ENCODE results near the gene PRKCB. TPM values are rescaled to one million over a fixed set of nuclear protein-coding genes. Genes with fewer than 3 reads are reported as not detected.
"Not testable (repeated sequence)": the region's sequence is repeated elsewhere in the genome, so short reads cannot be mapped to it uniquely, and the experiment has no call there.

PRKCB gene
- polyA plus RNA-seq, 3 donors = 3.9 to 4.7 (median 4.3) TPM

DNA sequence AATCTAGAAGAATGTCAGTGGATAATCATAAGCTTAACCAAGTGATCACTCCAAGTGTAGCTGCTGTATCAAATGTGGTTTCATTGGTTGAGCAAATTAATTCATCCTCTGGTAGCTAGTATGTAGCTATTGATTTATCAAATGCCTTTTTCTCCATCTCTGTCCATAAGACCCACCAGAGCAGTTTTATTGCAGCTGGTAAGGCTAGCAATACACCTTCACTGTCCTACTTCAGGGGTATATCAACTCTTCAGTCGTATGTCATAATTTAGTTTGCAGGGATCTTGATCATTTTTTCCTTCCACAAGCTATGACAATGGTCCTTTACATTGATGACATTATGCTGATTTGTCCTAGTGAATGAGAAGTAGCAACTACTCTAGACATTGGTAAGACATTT lies 158.8 kb downstream of the PRKCB start:
- DNase-seq (ENCODE audit: low read depth in 3 of 3, low spot score in 2 of 3) = no peak

DNA sequence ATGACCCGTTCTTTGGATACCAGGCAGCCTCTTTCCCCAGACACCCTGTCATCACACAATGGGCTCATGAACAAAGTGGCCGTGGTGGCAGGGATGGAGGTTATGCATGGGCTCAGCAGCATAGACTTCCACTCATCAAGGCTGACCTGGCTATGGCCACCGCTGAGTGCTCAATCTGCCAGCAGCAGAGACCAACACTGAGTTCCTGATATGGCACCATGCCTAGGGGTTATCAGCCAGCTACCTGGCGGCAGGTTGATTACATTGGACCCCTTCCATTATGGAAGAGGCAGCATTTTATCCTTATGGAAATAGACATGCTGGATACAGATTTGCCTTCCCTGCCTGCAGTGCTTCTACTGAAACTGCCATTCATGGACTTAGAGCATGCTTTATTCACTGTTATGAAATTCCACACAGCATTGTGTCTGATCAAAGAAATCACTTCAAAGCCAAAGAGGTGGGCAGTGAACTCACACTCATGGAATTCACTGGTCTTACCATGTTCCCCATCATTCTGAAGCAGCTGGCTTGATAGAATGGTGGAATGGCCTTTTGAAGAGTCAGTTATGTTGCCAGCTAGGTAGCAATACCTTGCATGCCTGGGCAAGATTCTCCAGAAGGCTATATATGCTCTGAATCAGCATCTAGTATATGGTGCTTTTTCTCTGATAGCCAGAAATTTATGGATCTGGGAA lies 160.6 kb downstream of the PRKCB start:
- DNase-seq (ENCODE audit: low read depth in 3 of 3, low spot score in 2 of 3) = no peak

DNA sequence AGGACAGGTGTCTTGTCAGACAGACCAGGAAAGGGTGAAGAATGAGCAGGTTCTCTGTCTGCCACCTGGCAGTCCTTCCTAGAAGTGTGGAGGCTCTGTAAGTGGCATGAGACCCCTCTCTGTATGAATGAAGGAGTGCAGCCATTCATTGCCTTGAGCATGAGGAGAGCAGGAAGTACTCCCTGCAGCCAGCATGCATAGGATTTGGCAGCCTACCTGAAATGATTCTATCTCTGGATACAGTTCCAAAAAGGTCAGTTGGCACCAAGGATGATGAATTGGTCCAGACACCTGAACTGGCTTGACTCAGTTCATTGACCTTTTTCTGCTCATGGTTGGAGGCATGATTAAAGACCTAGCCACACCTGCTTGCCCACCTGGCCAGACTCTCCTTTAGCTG lies 163.0 kb downstream of the PRKCB start:
- no peak for DNase-seq (ENCODE audit: low read depth in 3 of 3, low spot score in 2 of 3)

DNA sequence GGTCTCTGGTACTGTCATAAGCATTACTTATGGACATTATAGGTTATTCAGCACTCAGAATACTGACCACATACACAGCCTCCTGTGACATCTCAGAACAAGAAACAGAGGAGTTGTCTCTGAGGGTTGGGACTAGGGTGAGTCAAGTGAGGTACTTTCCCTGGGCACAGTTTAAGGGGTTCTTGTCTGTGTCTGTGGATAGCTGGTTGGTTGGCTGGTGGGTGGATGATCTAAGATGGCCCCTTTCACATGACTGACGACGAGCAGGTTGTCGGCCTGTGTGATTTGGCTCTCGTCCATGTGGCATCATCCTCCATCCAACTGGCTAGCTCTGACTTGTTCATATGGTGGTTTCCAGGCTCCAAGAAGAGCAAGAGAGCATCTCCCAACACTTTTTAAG lies 163.9 kb downstream of the PRKCB start:
- DNase-seq (ENCODE audit: low read depth in 3 of 3, low spot score in 2 of 3) = no peak

DNA sequence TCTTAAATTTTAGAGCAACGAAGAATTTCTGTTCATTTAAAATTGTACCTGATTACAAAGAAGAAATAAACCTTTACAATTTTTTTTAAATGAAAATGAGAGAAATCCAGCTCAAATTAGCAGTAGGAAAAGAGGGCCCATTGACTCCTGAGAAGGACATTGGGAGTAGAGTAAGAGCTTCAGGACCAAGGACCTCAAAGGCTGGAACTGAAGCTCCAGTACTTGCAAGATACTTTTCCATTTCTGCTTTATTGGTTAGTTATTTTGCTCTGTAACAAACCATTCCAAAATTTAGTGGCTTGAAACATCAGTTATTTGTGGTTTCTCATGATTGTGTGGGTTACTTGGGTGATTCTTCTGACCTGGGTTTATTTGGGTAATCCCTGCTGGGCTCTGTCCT lies 165.9 kb downstream of the PRKCB start:
- no peak for DNase-seq (ENCODE audit: low read depth in 3 of 3, low spot score in 2 of 3)

DNA sequence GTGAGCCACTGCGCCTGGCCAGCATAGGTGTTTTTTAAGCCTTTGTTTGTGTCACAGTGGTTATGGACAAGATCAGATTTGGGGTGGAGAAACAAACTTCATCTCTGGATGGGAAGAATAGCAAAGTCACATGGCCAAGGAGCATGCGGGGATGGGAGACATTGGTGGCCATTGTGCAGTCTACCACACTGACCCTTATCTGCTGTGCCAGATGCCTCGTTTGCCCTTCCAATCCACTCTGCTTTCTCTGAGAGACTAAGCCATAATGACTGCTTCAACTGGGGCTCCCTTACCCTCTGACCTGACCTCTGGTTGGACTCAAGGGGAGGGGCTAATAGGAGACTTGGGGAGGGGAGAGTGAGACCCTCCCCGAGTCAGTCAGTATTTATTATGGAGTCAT lies 166.8 kb downstream of the PRKCB start:
- no peak for DNase-seq (ENCODE audit: low read depth in 3 of 3, low spot score in 2 of 3)

DNA sequence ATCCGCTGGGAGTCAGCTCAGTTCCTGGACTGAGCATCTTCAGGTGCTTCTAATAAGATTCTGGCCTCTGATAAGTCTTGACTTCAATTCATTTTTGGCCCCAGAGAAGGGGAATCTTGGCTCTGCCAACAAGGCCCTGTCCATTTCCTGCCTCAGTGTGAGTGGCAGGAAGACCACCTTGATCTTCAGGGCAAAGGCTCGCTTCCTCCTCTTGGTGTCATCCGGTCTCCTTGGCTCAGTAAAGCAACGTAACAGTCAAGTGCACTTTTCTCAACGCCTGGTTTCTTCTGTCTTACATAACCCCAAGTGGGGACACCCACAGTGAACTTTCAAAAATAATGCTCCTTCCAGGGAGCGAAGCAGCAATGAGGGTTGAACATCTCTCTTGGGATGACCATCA lies 169.8 kb downstream of the PRKCB start:
- DNase-seq (ENCODE audit: low read depth in 3 of 3, low spot score in 2 of 3) = no peak

DNA sequence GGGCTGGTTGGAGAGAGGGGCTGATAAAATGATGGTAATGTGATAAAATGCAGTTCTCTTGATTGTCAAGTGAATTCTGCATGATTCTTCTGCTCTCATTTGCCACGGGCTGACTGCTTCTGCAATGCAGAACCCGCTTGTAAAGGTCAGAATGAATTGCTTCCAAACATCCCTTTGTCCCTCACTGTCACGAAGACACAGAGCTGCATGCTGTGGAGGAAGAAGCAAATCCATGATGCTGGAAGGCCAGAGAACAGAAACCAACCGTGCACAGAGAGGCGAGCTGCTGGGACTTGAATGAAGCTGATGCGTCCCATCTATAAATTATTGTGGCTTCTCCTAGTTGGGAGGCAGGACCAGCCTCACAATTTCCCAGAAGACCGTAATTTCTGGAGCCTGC lies 171.6 kb downstream of the PRKCB start:
- DNase-seq (ENCODE audit: low read depth in 3 of 3, low spot score in 2 of 3) = no peak

DNA sequence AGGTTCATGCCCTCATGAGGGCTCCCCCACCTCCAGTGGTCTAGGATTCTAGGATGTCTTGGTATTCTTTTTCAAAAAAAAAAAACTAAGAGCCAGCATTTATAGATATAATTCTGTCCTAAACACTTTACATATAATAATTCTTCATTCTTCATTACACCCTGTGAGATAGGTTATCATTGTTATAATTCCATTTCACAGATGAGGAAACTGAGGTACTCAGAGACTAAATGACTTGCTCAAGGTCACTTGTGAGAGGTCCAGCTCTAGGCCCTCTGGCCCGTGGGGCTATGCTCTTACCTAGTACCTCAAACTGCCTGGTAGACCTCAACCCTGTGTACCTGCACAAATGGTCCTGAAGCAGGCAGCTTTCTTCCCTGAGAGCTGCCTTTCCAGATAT lies 172.2 kb downstream of the PRKCB start:
- no peak for DNase-seq (ENCODE audit: low read depth in 3 of 3, low spot score in 2 of 3)

DNA sequence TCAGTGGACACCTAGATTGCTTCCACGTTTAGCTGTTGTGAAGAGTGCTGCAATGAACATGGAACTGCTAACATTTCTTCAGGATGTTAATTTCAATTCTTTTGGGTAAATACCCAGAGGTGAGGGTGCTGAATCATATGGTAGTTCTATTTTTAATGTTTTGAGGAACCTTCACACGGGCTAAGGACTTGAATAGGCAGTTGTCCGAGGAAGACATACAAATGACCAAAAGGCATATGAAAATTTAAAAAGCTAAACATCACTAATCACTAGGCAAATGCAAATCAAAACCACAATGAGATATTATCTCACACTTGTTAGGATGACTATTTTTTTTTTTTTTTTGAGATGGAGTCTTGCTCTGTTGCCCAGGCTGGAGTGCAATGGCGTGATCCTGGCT lies 173.3 kb downstream of the PRKCB start:
- DNase-seq (ENCODE audit: low read depth in 3 of 3, low spot score in 2 of 3) = no peak

DNA sequence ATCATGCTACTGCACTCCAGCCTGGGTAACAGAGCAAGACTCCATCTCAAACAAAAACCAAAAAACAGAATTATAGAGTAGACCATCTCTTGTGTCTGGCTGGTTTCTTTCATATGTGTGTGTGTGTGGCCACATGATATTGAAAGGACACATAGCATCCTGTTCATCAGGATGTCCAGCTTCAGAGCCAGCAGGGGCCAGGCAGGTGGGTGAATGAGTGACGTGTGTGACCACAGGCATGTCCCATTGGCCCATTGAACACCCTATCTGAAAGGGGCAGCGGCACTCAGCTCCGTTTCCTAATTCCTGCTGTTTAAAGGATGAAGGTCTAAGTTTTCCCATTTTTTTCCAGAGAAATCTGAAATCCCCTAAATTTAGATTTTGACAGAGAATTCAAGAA lies 174.2 kb downstream of the PRKCB start:
- DNase-seq (ENCODE audit: low read depth in 3 of 3, low spot score in 2 of 3) = no peak

DNA sequence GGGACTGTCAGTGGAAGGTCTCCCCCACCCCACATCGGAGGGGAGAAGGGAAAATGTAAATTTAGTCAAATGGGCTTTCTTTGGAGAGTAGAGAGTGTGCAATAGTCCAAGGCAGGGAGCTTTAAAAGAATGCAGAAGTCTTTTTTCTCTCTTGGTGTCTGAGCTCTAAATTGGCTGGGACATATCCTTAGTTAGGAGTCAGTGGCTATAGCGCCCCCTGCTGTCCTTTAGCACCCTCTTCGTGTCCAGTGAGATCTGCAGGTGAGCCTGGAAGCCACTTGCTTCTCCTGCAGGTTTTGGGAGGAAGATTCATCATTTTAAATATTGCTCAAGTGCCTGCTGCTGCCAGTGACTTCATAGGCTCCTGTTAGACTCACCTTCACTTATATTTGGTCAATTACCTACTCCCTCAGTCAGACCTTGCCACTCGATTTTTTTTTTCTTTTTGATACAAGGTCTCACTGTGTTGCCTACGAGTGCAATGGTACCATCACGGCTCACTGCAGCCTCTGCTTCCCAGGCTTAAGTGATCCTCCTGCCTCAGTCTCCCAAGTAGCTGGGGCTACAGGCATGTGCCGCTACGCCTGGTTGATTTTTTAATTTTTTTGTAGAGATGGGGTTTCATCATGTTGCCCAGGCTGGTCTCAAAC lies 174.8 kb downstream of the PRKCB start:
- peak; percentile 42 to 54 (median 43) for DNase-seq (ENCODE audit: low read depth in 3 of 3, low spot score in 2 of 3)

DNA sequence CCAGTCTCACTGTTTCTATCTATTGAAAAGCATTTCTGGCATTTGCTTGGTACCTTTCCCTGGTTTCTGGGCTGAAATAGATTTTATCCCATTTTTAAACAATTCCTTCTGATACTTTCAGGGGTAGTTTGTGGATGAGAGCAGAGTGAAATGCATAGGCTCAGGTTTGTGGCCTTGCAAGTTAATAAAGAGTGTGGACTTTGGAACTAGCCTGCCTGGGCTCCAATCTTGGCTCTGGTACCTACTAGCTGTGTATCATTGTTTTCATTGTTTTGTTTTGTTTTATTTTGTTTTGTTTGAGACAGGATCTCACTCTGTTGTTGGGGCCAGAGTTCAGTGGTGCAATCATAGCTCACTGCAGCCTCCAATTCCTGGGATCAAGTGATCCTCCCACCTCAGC lies 175.5 kb downstream of the PRKCB start:
- DNase-seq (ENCODE audit: low read depth in 3 of 3, low spot score in 2 of 3) = no peak

DNA sequence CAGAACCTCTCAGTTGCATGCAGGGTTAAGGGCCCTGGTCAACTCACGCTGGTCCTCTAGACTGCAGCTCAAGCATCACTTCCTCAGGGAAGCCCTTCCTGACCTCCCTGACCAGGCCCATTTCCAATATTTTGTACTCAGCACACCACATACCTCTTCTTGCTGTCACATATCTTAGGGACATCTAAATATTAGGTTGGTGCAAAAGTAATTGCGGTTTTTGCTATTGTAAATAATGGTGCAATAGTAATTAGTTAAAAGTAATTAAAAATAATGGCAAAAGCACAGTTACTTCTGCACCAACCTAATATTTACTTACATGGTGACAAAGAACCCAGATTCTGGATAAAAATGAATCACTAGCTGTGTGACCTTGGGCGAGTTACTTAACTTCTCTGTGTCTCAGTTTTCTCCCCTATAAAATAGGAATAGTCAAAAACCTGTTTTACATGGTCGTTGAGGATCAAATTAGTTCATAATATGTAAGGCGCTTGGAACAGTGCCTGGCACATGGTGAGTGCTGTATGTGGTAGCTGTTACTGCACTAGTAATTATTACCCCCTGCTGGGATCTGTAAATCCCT lies 177.4 kb downstream of the PRKCB start:
- no peak for DNase-seq (ENCODE audit: low read depth in 3 of 3, low spot score in 2 of 3)

DNA sequence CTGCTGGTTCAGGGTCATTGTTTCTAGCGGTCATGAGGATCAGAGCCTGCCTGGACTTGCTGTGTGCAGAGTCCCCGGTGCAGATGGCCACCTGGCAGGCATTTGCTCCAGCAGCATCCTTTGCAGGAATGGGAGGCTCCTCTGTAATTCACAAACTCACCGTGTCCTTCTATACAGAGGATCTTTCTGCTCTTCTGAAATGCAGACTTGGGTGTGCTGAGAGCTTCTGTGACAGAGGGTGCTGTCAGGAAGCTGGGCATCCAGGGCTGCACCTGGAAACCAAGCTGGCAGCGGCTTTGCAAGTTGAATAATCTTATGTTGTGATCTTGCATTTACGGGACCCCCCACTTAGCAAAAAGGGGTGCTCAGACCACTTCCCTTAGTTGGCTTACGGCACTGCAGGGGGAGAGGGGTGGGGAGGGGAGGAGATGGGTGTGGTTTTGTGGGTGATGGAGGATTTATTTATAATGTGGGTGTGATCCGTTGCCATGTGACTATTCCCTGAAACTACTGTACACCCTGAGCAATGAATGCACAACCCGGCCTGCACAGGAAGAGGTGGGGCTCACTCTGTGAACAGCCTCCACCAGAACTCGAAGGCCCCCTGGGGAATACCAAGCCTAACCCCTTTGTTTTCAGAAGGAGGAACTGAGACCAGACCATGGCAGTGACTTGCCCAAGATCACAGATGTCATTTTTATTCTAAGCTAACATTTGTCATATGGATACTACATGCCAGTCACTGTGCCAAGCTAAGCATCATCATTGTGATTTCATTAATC lies 178.3 kb downstream of the PRKCB start:
- no peak for DNase-seq (ENCODE audit: low read depth in 3 of 3, low spot score in 2 of 3)

DNA sequence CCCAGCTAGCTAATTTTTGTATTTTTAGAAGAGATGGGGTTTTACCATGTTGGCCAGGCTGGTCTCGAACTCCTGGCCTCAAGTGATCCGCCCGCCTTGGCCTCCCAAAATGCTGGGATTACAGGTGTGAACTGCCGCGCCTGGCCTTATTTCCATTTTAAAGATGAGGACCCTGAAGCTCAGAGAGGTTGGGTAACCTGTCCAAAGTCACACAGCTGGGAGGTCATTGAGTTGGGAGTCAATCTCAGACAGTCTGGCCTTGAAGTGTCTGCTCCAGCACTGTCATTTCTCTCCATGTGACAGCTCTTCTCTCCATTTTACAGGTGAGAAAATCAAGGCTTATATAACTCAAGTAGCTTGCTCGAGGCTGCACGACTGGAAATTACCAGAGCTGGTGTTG lies 179.2 kb downstream of the PRKCB start:
- not testable (repeated sequence) for DNase-seq (ENCODE audit: low read depth in 3 of 3, low spot score in 2 of 3)

DNA sequence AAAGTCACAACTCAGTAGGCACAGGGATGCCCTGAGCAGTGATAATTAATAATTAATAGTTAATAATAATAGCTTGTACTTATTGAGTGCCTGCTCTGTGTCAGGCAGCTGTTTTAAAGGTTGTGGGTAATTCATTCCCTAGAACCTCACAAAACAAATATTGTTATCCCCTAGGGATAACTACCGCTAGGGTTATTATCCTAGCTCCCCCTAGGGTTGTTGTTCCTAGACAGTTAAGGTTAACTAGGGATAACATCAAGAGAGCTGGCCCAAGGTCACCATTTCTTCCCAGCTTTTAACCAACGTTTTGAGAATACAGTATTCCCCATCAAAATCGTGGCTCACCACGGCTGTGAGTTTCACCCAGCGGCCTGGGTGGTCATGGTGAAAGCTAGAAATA lies 180.1 kb downstream of the PRKCB start:
- DNase-seq (ENCODE audit: low read depth in 3 of 3, low spot score in 2 of 3) = no peak

DNA sequence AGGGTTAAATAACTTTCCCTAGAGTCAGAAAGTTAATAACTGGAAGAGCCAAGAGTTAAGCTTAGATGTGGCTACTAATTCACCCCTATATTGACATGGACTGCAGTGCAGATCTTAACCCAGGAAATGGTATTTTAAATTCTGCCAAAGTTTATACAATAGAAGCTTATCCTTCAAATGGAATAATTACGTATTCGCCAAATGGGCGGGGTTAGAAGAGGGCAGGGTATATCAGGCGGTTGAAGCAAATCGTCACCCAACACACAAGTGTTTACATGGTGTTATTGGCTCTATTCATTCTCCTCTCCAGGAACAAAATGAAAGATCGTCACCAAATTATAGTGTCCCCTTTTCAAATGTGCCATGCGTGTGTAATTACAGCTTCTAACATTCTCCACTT lies 182.7 kb downstream of the PRKCB start:
- DNase-seq (ENCODE audit: low read depth in 3 of 3, low spot score in 2 of 3) = no peak

DNA sequence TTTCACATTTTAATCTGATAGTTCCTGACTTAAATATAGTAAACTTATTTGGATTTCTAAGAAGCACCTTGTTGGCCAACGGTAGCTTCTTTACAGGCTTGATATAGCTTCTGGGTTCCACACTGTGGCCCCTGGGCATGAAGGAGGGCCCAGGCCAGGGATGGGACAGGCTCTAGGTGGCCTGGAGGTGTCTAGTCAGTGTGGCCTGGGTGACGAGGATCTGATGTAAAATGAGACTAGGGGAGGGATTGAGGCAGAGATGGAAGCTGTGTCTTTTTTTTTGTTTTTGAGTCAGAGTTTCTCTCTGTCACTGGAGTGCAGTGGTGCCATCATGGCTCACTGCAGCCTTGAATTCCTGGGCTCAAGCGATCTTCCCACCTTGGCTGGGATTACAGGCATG lies 187.0 kb downstream of the PRKCB start:
- no peak for DNase-seq (ENCODE audit: low read depth in 3 of 3, low spot score in 2 of 3)

DNA sequence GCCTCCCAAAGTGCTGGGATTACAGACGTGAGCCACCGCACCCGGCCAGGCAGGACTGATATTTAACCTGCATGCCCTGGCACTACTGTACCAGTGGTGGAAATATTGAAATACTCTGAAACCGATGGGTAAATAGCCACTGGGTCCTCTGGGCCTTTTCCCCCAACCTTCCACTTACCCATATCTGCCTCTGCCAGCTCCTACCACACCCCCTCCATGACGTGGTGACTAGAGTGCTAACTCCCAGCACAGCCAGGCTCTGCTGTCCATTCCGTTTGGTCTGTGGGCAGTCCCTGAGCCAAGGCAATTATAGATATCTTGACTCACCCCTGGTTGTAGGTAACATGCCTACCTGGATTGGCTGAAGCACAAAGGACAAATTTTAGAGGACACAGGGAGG lies 187.8 kb downstream of the PRKCB start:
- no peak for DNase-seq (ENCODE audit: low read depth in 3 of 3, low spot score in 2 of 3)

DNA sequence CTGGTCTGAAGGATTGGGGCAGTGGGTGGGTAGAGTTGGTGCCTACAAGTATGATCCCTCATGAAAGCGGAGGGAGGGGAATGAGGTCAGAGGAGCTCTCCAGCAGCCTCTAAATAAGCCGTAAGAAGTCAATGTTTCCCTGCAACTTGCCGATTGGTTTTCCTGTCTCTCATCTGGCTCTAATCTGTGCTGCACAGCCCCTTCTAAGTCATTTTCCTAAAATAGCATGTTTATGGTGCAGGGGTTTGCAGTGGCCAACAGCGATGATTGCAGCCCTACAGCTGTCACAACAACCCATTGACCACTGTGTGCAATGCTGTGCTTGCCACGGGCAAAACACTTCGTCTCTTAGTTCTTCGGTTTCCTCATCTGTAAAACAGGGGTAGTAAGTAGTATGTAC lies 189.2 kb downstream of the PRKCB start:
- no peak for DNase-seq (ENCODE audit: low read depth in 3 of 3, low spot score in 2 of 3)

DNA sequence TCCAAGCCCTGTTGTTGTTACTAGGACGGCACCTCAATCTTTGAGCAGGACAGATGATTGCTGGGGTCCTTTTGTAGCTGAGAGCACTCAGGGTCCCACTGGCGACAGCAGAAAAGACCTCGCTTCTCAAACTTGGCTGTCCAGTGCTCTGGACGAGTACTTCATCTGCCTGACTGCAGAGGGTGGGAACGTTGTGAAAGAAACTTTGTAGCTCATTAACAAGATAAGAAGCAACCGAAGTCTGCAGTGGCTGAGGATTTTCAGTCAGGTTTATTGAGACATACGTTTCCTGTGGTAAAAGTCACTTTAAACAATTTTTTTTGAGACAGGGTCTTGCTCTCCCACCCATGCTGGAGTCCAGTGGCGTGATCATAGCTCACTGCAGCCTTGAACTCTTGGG lies 191.7 kb downstream of the PRKCB start:
- DNase-seq (ENCODE audit: low read depth in 3 of 3, low spot score in 2 of 3) = no peak
